Right lobe of liver (tissue), 6 donors: Measurements from ENCODE around the gene ARL4A. TPM values are rescaled to one million over a fixed set of nuclear protein-coding genes. Genes with fewer than 3 reads are reported as not detected.

Source experiments
- ATAC-seq, 4 donors: fragments of 200-7000 bp; cut with Tn5 transposase; one replicate each; pipeline ENCODE4 v1.9.1; 2020; ENCODE audit warnings: mild to moderate bottlenecking in 4 of 4, moderate library complexity in 4 of 4
- DNase-seq, 3 donors: peaks; one replicate each; pipeline ENCODE4 v3.0.0-alpha.2; 2020
- H3K27ac ChIP-seq, 3 donors: fragments of 200-600 bp; one replicate each; pipeline ENCODE4 v1.8.0; 2022
- H3K27me3 ChIP-seq, 2 donors: fragments of 200-600 bp; one replicate each; pipeline ENCODE4 v1.8.0; 2022
- H3K36me3 ChIP-seq, 4 donors: fragments of 200-600 bp; sonication (generic) in 1 of 4; one replicate each; pipeline versions ENCODE4 v1.5.1 to v1.8.0; 2017 to 2022; ENCODE audit warnings: control low read depth in 1 of 4
- H3K4me1 ChIP-seq, 4 donors: fragments of 200-600 bp; sonication (generic) in 1 of 4; one replicate each; pipeline versions ENCODE4 v1.5.1 to v1.8.0; 2017 to 2022; ENCODE audit warnings: control low read depth in 1 of 4
- H3K4me3 ChIP-seq, 3 donors: fragments of 200-600 bp; one replicate each; pipeline ENCODE4 v1.8.0; 2022
- H3K9me3 ChIP-seq, 4 donors: fragments of 200-600 bp; sonication (generic) in 1 of 4; one replicate each; pipeline versions ENCODE4 v1.5.1 to v1.8.0; 2017 to 2022; ENCODE audit warnings: control low read depth in 1 of 4
- CTCF ChIP-seq, 4 donors: fragments of 200-600 bp in 3 of 4; fragments of 450-650 bp in 1 of 4; IDR thresholded peaks; one replicate each; pipeline versions ENCODE4 v1.5.1 to v1.8.0; 2016 to 2022; ENCODE audit warnings: antibody characterized with exemption in 4 of 4, mild to moderate bottlenecking in 2 of 4
- POLR2A ChIP-seq: fragments of 450-650 bp; IDR thresholded peaks from one replicate; pipeline ENCODE4 v1.6.1; 2017; ENCODE audit warnings: antibody characterized with exemption, mild to moderate bottlenecking
- WGBS: methylation state at CpG from one replicate; pipeline ENCODE4 v1.1.6; 2018; ENCODE audit warnings: low coverage, low lambda C conversion rate; ENCODE audit not compliant: insufficient coverage; ENCODE audit errors: missing lambda C conversion rate; 5-methylcytosine and 5-hydroxymethylcytosine counted together
- intact Hi-C, 2 donors: fragments of 100-400 bp; cut with DNase I; formaldehyde crosslinking; loops; one replicate each; pipeline versions ENCODE4 v1.11.2 to v1.14.1; 2022
- total RNA-seq, 6 experiments: library from RNA; depleted of rRNA in 2 of 6; stranded (reverse); fragments of >200 nt in 2 of 6; fragmentation: NEBNext Ultra II Directional in 3 of 6; extraction: Animal tissue kit (Norgen Biotek cat#: 25700) in 3 of 6; gene quantifications; one replicate each; pipeline versions ENCODE4 v1.1.0 to v1.2.4, GENCODE V29; 2016 to 2023
- donor health status: DM: no; HTN: yes; CAD: no.
- donor health status: DM: no; HTN: no; CAD: no.
- donor health status: DM: no; HTN: no; CAD: no.
- donor health status: DM: no; HTN: yes; CAD: no.
- donor health status: DM: no; HTN: yes; CAD: no.

Gene ARL4A
- total RNA-seq, 6 experiments from 2014 or later: 4.4 to 19.2 (median 8.3) TPM

GRCh38 chr7:12674861-12675260, 12.6 kb upstream of the ARL4A start:
- Histone ChIP-seq H3K27ac (no peak overlapping the region), H3K9me3 (no peaks in the 10 kb centered on the region), H3K4me3 (no peak overlapping the region), H3K4me1 (no peaks in the 10 kb centered on the region), H3K36me3 (no peaks in the 10 kb centered on the region), H3K27me3 (no peaks in the 10 kb centered on the region)
- ATAC-seq (peak; percentile 98 to 100 (median 99)), DNase-seq (peak in 1 of 3 donors; percentile 62)
- intact Hi-C loops: no loop called here
- TF ChIP-seq POLR2A (no peak), CTCF (IDR thresholded peaks at IDR 0.05) (peak; percentile 54 to 68 (median 64))
- WGBS: 27% methylated on average over 4 of the region's 4 CpGs

GRCh38 chr7:12683678-12684585, 3.5 kb upstream of the ARL4A start:
- H3K4me3 ChIP-seq: no peak overlapping the region
- ATAC-seq (no peak), DNase-seq (no peak)
- no peaks in the 10 kb centered on the region for H3K36me3 ChIP-seq
- TF ChIP-seq CTCF (IDR thresholded peaks at IDR 0.05) (peak; percentile 31 to 43 (median 40)), POLR2A (no peak)
- intact Hi-C loops: loop anchor here in 1 of 2 donors (10.0 kb wide), 1 partner anchor 431 kb away; no protein-coding TSS in a partner anchor
- no peaks in the 10 kb centered on the region for H3K9me3 ChIP-seq
- peaks cover 0 to 4% (median 0%) of the 10 kb centered on the region in 4 donors for H3K4me1 ChIP-seq
- no peaks in the 10 kb centered on the region for H3K27me3 ChIP-seq
- 31% methylated on average over 2 of the region's 2 CpGs for WGBS
- H3K27ac ChIP-seq: no peak overlapping the region

- TF ChIP-seq CTCF (IDR thresholded peaks at IDR 0.05) (no peak), POLR2A (no peak)
- 87% methylated on average over 13 of the region's 19 CpGs for WGBS
- Histone ChIP-seq H3K27me3 (no peaks in the 10 kb centered on the region), H3K4me3 (no peak overlapping the region), H3K36me3 (no peaks in the 10 kb centered on the region), H3K4me1 (peaks cover 0 to 4% (median 0%) of the 10 kb centered on the region in 4 donors), H3K27ac (no peak overlapping the region), H3K9me3 (no peaks in the 10 kb centered on the region)
- no peak for DNase-seq
- intact Hi-C loops: loop anchor here in 1 of 2 donors (10.0 kb wide), 1 partner anchor 430 kb away; no protein-coding TSS in a partner anchor
- ATAC-seq: no peak
Measured at GRCh38 chr7:12684733-12685132, 2.7 kb upstream of the ARL4A start.

GRCh38 chr7:12685550-12685949, 1.9 kb upstream of the ARL4A start:
- H3K9me3 ChIP-seq: no peaks in the 10 kb centered on the region
- ATAC-seq (no peak), DNase-seq (peak in 1 of 3 donors; percentile 47)
- WGBS: 72% methylated on average over 12 of the region's 13 CpGs
- H3K27me3 ChIP-seq: no peaks in the 10 kb centered on the region
- H3K36me3 ChIP-seq: no peaks in the 10 kb centered on the region
- H3K4me1 ChIP-seq: peaks cover 0 to 4% (median 0%) of the 10 kb centered on the region in 4 donors
- H3K4me3 ChIP-seq: peak overlapping the region in 1 of 3 donors; percentile 88
- TF ChIP-seq POLR2A: no peak
- TF ChIP-seq CTCF (IDR thresholded peaks at IDR 0.05): peak in 3 of 4 donors; percentile 4 to 30 (median 10)
- H3K27ac ChIP-seq: peak overlapping the region in 1 of 3 donors; percentile 79
- intact Hi-C loops: loop anchor here in 1 of 2 donors (10.0 kb wide), 1 partner anchor 429 kb away; no protein-coding TSS in a partner anchor
